ENCODE results near the gene FKBP1B. TPM values are rescaled to one million over a fixed set of nuclear protein-coding genes. Genes with fewer than 3 reads are reported as not detected.

FKBP1B gene
- polyA plus RNA-seq (2012; rRNA removed): 69.7 and 72.4 TPM in 2 replicates
- 70.9 and 74.8 TPM in 2 replicates for polyA plus RNA-seq (2012; cell fraction: cytosol; rRNA removed)
- 35.5 and 45.1 TPM in 2 replicates for polyA plus RNA-seq (2012; cell fraction: nucleus; rRNA removed)

GRCh38 chr2:24049485-24050021 lies at the start of gene FKBP1B:
Gene FKBP1B (plus strand): TSS chr2:24049741. CDS start chr2:24049850, 109 bp downstream.
- WGBS (ENCODE audit: low lambda C conversion rate): 3% methylated on average over 31 of the region's 52 CpGs
- H3K4me1 ChIP-seq (ENCODE audit: control insufficient read depth in 1 of 2, insufficient read depth in 2 of 2, low read depth in 1 of 2, low read length in 1 of 2): peaks cover 3 to 24% of the 10 kb centered on the region in 2 experiments; a peak in 2 of 4 replicates
- peak within 1 kb of the TSS; percentile 65 for H3K9ac ChIP-seq
- H4K20me1 ChIP-seq (ENCODE audit: insufficient read depth): no peaks in the 10 kb centered on the region
- H3K9me3 ChIP-seq: no peaks in the 10 kb centered on the region
- DNase-seq: peak; percentile 97
- H3K27me3 ChIP-seq (ENCODE audit: insufficient read depth): no peaks in the 10 kb centered on the region
- H3F3A ChIP-seq (replicated peaks; ENCODE audit: insufficient read depth): peaks cover 15% of the 10 kb centered on the region
- POLR2A ChIA-PET: interaction anchor here (1.0 to 2.4 kb wide), 6 partner anchors 17 to 123 kb away, joined by 3 to 16 read pairs (median 6); partner anchors contain the start of genes ATAD2B, SF3B6, TP53I3 and UBXN2A
- peak within 1 kb of the TSS; percentile 94 for H2AFZ ChIP-seq (ENCODE audit: low read depth)
- peaks cover 26% of the 10 kb centered on the region for H3K79me2 ChIP-seq (ENCODE audit: insufficient read depth)
- no peaks in the 10 kb centered on the region for H3K9me2 ChIP-seq
- TF ChIP-seq SIN3A (IDR thresholded peaks at IDR 0.05; ENCODE audit: borderline replicate concordance, low read depth, low read length) (no peak), MXI1 (IDR thresholded peaks at IDR 0.05; ENCODE audit: low read depth, low read length) (peak; percentile 91), NRF1 (IDR thresholded peaks at IDR 0.05; ENCODE audit: low read depth, low read length) (peak; percentile 53), MAX (IDR thresholded peaks at IDR 0.05; ENCODE audit: low read depth) (0 out of 2 replicates have a peak, but pooled peaks have one; percentile 25), POLR2AphosphoS5 (IDR thresholded peaks at IDR 0.05; ENCODE audit: low read depth, low read length) (peak; percentile 78), CHD2 (IDR thresholded peaks at IDR 0.05; ENCODE audit: low read length, partially characterized antibody) (peak; percentile 71), EP300 (IDR thresholded peaks at IDR 0.05; ENCODE audit: borderline replicate concordance in 1 of 2, low read depth in 1 of 2, low read length in 1 of 2) (no peak), TAF1 (IDR thresholded peaks at IDR 0.05; ENCODE audit: borderline replicate concordance, low read depth, low read length) (peak; percentile 84)
- H3K27ac ChIP-seq (ENCODE audit: low read depth in 2 of 2, low read length in 1 of 2): peak within 1 kb of the TSS in 1 of 2 experiments; percentile 72; a peak in 2 of 4 replicates
- CTCF ChIA-PET: interaction anchor here (0.8 to 5.1 kb wide), 7 partner anchors 11 to 122 kb away, joined by 3 to 43 read pairs (median 6); partner anchors contain the start of genes ATAD2B, SF3B6 and TP53I3
- H3K36me3 ChIP-seq (replicated peaks in 1 of 2; ENCODE audit: control insufficient read depth in 1 of 2, insufficient read depth in 2 of 2, low read length in 1 of 2): peaks cover 0 to 1% of the 10 kb centered on the region in 2 experiments
- peak within 1 kb of the TSS; percentile 77 to 80 for H3K4me3 ChIP-seq (ENCODE audit: low read depth in 2 of 2, low read length in 1 of 2)
- peak within 1 kb of the TSS; percentile 92 for H3K4me2 ChIP-seq

GRCh38 chr2:24007693-24008092 lies 41.8 kb upstream of the FKBP1B start:
- H3K36me3 ChIP-seq (replicated peaks in 1 of 2; ENCODE audit: control insufficient read depth in 1 of 2, insufficient read depth in 2 of 2, low read length in 1 of 2): peaks cover 0 to 4% of the 10 kb centered on the region in 2 experiments
- peaks cover 0 to 7% of the 10 kb centered on the region in 2 experiments; a peak in 1 of 4 replicates for H3K4me1 ChIP-seq (ENCODE audit: control insufficient read depth in 1 of 2, insufficient read depth in 2 of 2, low read depth in 1 of 2, low read length in 1 of 2)
- no peak overlapping the region for H3K4me3 ChIP-seq (ENCODE audit: low read depth in 2 of 2, low read length in 1 of 2)
- H3K9me2 ChIP-seq: no peaks in the 10 kb centered on the region
- peaks cover 4% of the 10 kb centered on the region for H3F3A ChIP-seq (replicated peaks; ENCODE audit: insufficient read depth)
- no peak for DNase-seq
- no peaks in the 10 kb centered on the region for H4K20me1 ChIP-seq (ENCODE audit: insufficient read depth)
- ChIA-PET POLR2A (no interaction called here), CTCF (no interaction called here)
- TF ChIP-seq FOXM1 (IDR thresholded peaks at IDR 0.05; ENCODE audit: low read depth): no peak
- no peak for TF ChIP-seq SMC3 (IDR thresholded peaks at IDR 0.05; ENCODE audit: low read depth, low read length)
- TF ChIP-seq GATA2 (CRISPR knock-in tag; IDR thresholded peaks at IDR 0.05): no peak
- no peak for TF ChIP-seq TAF1 (IDR thresholded peaks at IDR 0.05; ENCODE audit: borderline replicate concordance, low read depth, low read length)
- no peak for TF ChIP-seq MEF2A (IDR thresholded peaks at IDR 0.05; ENCODE audit: borderline replicate concordance, low read depth)
- no peak for TF ChIP-seq USF2 (IDR thresholded peaks at IDR 0.05; ENCODE audit: borderline replicate concordance, low read depth, low read length)
- no peak for TF ChIP-seq FOSL2 (IDR thresholded peaks at IDR 0.05; ENCODE audit: borderline replicate concordance, low read depth)
- TF ChIP-seq YY1 (IDR thresholded peaks at IDR 0.05; ENCODE audit: low read depth): no peak
- TF ChIP-seq MAX (IDR thresholded peaks at IDR 0.05; ENCODE audit: low read depth): no peak
- H2AFZ ChIP-seq (ENCODE audit: low read depth): no peak overlapping the region
- no peak overlapping the region for H3K27ac ChIP-seq (ENCODE audit: low read depth in 2 of 2, low read length in 1 of 2)
- H3K4me2 ChIP-seq: no peak overlapping the region
- H3K9me3 ChIP-seq: no peaks in the 10 kb centered on the region
- H3K9ac ChIP-seq: no peak overlapping the region
- no peaks in the 10 kb centered on the region for H3K27me3 ChIP-seq (ENCODE audit: insufficient read depth)
- H3K79me2 ChIP-seq (ENCODE audit: insufficient read depth): no peaks in the 10 kb centered on the region
